HEK293 (cell line): ENCODE data around the gene TNS1.

Experiments
- HOXA7 ChIP-seq: sonication (generic); formaldehyde crosslinking; IDR thresholded peaks from 2 replicates; pipeline ENCODE4 v1.8.1; 2022; ENCODE audit warnings: missing genetic modification reagents, borderline replicate concordance
- TCF7L2 ChIP-seq: IDR thresholded peaks from 2 replicates; pipeline ENCODE4 v1.6.1; 2011; ENCODE audit warnings: low read depth, mild to moderate bottlenecking, inconsistent platforms, low read length, moderate library complexity, borderline replicate concordance
- ZNF274 ChIP-seq, 2 experiments: fragments of 200-500 bp in 1 of 2; fragments of 450-650 bp in 1 of 2; sonication (Bioruptor generic) in 1 of 2; formaldehyde crosslinking in 1 of 2; IDR thresholded peaks; 2 replicates each; pipeline versions ENCODE4 v1.5.1 to v1.6.1; 2014 to 2016; ENCODE audit warnings: borderline replicate concordance in 1 of 2, inconsistent platforms in 1 of 2, low read length in 1 of 2, missing biosample characterization in 1 of 2, missing genetic modification characterization in 1 of 2
- ZNF530 ChIP-seq: fragments of 450-650 bp; formaldehyde crosslinking; IDR thresholded peaks from 2 replicates; pipeline ENCODE4 v1.5.1; 2016; ENCODE audit warnings: low read depth, missing biosample characterization, missing genetic modification characterization
- TF ChIP-seq, protein P1 (sequence below): fragments of 450-650 bp; formaldehyde crosslinking; IDR thresholded peaks from 2 replicates; pipeline ENCODE4 v1.5.1; 2016; ENCODE audit warnings: missing biosample characterization, missing genetic modification characterization
- TF ChIP-seq, protein P2 (sequence below): fragments of 450-650 bp; formaldehyde crosslinking; IDR thresholded peaks from 2 replicates; pipeline ENCODE4 v1.5.1; 2017; ENCODE audit warnings: missing biosample characterization, mild to moderate bottlenecking, missing genetic modification characterization, moderate library complexity
- TF ChIP-seq, protein P3 (sequence below): fragments of 450-650 bp; formaldehyde crosslinking; IDR thresholded peaks from 2 replicates; pipeline ENCODE4 v1.5.1; 2016; ENCODE audit warnings: missing biosample characterization, missing genetic modification characterization, low read depth
- TF ChIP-seq, protein P4 (sequence below): fragments of 450-650 bp; formaldehyde crosslinking; IDR thresholded peaks from 2 replicates; pipeline ENCODE4 v1.5.1; 2016; ENCODE audit warnings: missing biosample characterization, missing genetic modification characterization

DNA sequence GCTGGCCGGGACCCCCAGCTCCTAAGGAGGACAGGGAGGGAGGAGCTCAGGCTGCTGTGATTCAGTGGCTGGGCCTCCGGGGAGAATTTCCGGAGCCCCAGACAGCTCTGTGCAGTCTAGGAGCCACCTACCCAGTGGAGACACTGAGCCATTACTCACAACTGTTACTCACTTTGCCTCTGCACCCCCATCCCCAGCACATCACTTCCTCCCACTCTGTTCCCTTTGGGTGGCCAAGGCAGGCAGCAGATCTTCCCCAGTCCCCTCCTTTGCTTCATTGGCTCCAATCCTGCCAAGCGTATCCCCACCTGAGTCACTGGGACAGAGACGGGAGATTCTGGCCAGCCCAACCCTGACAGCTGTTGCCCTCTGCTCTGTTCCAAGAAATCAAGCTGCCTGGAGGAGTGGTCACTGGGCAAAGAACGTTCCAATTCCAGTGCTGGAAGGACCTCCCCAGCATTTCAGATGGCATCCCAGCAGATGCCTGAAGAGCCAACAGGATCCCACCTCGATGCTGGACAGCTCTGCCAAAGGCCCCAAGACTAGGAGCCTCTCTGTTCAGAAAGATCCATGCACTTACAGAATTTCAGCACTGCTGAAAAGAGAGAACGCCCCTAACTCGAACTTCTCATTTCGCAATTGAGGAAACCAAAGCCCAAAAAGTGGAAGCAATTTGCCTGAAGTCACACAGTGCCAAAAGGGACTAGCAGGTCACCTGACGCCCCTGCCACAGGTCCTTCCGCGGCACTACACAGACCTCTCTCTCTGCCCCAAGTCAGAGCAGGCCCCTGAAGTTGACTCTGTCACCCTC, 68.3 kb downstream of the TNS1 start:
- TF ChIP-seq ZNF530 (tag by site-specific recombination) (no peak), ZNF274 (IDR thresholded peaks at IDR 0.05; ENCODE audit: low read length) (no peak), ZNF274 (tag by site-specific recombination; IDR thresholded peaks at IDR 0.05; ENCODE audit: borderline replicate concordance) (no peak), TCF7L2 (no peak), HOXA7 (no peak)
- TF ChIP-seq, protein P1, sequence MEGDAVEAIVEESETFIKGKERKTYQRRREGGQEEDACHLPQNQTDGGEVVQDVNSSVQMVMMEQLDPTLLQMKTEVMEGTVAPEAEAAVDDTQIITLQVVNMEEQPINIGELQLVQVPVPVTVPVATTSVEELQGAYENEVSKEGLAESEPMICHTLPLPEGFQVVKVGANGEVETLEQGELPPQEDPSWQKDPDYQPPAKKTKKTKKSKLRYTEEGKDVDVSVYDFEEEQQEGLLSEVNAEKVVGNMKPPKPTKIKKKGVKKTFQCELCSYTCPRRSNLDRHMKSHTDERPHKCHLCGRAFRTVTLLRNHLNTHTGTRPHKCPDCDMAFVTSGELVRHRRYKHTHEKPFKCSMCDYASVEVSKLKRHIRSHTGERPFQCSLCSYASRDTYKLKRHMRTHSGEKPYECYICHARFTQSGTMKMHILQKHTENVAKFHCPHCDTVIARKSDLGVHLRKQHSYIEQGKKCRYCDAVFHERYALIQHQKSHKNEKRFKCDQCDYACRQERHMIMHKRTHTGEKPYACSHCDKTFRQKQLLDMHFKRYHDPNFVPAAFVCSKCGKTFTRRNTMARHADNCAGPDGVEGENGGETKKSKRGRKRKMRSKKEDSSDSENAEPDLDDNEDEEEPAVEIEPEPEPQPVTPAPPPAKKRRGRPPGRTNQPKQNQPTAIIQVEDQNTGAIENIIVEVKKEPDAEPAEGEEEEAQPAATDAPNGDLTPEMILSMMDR (tag by site-specific recombination), result no peak
- TF ChIP-seq, protein P2, sequence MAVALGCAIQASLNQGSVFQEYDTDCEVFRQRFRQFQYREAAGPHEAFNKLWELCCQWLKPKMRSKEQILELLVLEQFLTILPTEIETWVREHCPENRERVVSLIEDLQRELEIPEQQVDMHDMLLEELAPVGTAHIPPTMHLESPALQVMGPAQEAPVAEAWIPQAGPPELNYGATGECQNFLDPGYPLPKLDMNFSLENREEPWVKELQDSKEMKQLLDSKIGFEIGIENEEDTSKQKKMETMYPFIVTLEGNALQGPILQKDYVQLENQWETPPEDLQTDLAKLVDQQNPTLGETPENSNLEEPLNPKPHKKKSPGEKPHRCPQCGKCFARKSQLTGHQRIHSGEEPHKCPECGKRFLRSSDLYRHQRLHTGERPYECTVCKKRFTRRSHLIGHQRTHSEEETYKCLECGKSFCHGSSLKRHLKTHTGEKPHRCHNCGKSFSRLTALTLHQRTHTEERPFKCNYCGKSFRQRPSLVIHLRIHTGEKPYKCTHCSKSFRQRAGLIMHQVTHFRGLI (tag by site-specific recombination), result no peak
- TF ChIP-seq, protein P3, sequence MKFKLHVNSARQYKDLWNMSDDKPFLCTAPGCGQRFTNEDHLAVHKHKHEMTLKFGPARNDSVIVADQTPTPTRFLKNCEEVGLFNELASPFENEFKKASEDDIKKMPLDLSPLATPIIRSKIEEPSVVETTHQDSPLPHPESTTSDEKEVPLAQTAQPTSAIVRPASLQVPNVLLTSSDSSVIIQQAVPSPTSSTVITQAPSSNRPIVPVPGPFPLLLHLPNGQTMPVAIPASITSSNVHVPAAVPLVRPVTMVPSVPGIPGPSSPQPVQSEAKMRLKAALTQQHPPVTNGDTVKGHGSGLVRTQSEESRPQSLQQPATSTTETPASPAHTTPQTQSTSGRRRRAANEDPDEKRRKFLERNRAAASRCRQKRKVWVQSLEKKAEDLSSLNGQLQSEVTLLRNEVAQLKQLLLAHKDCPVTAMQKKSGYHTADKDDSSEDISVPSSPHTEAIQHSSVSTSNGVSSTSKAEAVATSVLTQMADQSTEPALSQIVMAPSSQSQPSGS (tag by site-specific recombination), result no peak
- TF ChIP-seq, protein P4, sequence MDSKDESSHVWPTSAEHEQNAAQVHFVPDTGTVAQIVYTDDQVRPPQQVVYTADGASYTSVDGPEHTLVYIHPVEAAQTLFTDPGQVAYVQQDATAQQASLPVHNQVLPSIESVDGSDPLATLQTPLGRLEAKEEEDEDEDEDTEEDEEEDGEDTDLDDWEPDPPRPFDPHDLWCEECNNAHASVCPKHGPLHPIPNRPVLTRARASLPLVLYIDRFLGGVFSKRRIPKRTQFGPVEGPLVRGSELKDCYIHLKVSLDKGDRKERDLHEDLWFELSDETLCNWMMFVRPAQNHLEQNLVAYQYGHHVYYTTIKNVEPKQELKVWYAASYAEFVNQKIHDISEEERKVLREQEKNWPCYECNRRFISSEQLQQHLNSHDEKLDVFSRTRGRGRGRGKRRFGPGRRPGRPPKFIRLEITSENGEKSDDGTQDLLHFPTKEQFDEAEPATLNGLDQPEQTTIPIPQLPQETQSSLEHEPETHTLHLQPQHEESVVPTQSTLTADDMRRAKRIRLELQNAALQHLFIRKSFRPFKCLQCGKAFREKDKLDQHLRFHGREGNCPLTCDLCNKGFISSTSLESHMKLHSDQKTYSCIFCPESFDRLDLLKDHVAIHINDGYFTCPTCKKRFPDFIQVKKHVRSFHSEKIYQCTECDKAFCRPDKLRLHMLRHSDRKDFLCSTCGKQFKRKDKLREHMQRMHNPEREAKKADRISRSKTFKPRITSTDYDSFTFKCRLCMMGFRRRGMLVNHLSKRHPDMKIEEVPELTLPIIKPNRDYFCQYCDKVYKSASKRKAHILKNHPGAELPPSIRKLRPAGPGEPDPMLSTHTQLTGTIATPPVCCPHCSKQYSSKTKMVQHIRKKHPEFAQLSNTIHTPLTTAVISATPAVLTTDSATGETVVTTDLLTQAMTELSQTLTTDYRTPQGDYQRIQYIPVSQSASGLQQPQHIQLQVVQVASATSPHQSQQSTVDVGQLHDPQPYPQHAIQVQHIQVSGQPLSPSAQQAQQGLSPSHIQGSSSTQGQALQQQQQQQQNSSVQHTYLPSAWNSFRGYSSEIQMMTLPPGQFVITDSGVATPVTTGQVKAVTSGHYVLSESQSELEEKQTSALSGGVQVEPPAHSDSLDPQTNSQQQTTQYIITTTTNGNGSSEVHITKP (tag by site-specific recombination), result no peak
